AG08395 (cell line): ENCODE measurements around the gene CSF3.

Source experiments
- DNase-seq: peaks from one replicate; pipeline ENCODE4 v3.0.0; 2012; ENCODE audit warnings: mixed read lengths, low spot score

The CSF3 gene

GRCh38 chr17:40024901-40025300, 9.7 kb downstream of the CSF3 start:
- DNase-seq = no peak

GRCh38 chr17:40025559-40025958, 10.3 kb downstream of the CSF3 start:
- DNase-seq = no peak

DNA sequence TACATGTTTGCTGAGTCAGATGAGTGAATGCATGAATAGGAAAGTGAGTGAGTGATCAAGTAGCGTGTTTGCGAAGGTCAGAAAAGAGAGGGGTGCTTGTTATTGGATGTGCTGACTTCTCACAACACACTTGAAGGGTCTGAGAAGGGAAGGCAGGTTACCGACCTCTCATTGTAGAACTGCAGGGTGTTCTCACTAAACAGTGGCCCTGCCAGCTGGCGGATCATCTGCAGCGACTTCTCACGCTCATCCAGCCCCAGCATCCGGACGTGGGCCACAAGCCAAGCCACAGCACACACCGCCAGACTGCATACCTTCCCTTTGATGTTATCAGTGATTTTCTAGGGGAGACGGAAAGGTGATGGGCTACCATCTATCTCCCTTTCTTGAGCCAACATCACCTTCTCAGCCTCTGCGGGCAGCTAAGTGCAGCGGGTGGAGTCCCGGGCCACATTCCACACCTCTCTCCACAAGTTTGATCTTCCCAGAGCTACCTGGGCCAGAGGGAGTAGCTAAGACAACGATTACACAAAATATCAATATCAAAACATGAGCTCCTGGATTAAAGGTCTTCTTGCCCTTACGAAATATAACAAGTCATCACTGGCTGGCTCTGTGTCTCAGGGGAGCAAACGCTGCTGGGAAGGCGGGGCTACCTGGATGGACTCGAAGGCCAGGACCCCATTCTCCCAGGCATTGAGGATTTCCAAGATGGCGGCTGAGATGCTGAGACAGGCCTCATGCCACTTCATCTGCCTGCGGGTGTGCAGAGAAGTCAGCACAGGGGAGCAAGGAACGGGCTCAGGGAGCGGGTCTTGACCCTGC, 11.0 kb downstream of the CSF3 start:
- DNase-seq = no peak

GRCh38 chr17:40026816-40027613, 11.8 kb downstream of the CSF3 start:
- peak; percentile 87 for DNase-seq

DNA sequence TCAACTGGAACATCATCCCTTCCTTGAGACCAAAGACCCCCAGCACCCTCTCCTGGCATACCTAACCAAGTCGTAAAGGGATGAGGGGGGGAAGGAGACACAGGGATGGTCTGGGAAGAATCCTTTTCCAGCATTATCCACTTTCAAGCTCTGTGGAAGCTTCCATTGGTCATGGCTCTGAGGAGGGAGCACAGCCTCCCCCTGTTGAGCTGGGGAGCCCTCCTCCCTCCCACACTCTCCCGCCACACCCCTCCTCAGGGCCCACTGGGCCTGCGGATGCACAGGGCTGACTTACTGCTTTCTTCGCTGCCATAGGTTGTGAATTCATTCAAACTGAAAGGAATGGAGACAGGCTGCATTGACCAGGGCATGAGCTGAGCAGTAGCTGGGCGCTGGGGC, 12.4 kb downstream of the CSF3 start:
- DNase-seq = no peak

GRCh38 chr17:40028595-40028994, 13.4 kb downstream of the CSF3 start:
- DNase-seq = no peak

DNA sequence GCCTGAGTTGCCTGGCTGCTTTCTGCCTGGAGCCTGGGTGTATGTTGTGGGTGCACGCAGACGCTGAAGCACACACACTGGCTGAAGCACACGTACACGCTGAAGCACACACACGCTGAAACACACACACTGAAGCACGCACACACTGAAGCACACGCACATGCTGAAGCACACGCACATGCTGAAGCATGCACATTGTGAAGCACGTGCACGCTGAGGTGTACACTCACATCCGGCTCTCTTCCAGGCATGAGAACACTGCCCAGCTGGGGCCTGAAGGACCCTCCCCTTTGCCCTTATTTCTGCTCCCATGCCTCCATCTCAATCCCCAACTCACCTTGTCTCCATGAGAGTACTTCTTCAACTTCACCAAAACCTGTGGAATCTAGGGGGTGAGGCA, 16.5 kb downstream of the CSF3 start:
- no peak for DNase-seq

GRCh38 chr17:40032322-40033320, 17.4 kb downstream of the CSF3 start:
- DNase-seq = no peak

GRCh38 chr17:40033339-40033738, 18.1 kb downstream of the CSF3 start:
- DNase-seq = no peak

DNA sequence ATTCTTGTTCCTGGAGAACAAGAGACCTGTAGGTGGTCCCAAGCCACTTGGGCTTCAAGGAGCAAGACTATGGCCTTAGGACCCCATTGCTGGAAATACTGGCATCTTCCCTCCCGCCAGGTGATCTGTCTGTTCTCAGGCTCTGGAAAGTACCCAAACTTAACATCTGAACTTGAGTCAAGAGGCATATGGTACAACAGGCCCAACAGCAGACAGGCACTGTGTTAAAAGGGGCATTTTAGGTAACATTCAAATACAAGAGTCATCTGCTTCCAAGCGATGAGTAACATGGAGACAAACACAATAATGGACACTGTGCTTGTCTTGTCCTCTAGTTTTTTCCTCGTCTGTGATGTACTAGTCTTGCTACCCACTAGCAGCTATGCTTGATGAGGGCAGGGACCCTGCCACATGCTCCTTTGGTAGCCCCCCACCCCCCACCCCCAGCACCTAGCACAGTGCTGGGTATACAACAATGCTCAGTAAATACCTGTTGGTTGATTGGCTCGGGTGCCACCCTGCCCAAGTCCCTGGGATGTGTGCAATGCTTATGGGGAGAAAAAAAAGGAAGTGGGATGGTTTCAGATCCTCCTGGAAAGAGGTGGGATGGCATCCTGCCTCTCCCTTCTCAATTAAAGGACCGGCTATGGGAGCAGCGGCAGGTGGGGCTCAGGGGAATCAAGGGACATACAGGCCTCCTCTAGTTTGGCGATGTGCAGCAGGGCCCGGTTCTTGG, 19.4 kb downstream of the CSF3 start:
- no peak for DNase-seq

DNA sequence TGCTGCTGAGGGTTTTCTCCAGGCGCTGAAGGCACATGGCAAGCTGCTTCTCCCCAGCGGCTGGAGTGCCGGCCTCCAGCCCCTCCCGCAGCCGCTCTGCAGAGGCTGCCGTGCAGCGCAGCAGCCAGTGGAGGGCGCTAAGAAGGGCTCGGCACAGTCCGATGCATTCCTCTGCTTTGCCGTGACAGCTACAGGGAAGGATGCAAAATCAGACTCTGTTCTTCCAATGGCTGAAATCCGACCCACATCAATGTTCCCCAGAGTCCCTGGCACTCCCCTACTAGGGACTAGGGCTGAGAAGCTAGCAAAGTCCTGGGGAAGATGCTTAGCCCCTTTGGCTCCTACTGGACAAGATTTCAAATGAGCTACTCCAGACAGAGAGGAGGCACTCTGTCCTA, 19.9 kb downstream of the CSF3 start:
- peak; percentile 64 for DNase-seq

DNA sequence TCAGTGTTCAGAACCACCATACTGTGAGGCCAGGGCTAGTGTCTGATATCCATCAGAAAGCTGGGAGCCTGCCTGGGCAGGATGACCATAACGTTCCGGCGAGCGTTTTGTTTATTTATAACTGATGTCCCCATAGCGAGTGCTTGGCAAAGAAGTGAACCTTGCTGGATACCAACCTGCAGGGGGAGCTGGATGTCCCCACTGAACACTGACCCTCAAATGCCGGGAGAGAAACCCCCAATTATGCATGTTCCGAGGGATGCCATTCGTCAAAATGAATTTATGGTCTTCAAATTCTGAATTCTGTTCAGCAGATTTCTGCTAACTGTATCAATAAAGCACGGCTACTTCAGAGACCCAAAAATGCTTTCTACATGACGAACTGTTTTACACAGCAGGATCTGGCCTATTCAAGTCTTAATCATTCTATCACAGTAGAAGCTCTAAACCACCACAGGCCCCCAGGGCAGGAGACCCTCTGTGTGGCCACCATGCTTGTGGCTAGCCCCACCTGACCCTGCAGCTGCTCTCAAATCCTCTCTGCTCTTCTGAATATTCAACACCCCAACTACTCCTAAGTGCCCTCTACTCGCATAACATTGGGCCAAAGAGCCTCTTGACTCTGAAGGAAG, 23.8 kb downstream of the CSF3 start:
- peak; percentile 92 for DNase-seq

- no peak for DNase-seq
These were observed 26.0 kb downstream of the CSF3 start for GRCh38 chr17:40041196-40041595.

DNA sequence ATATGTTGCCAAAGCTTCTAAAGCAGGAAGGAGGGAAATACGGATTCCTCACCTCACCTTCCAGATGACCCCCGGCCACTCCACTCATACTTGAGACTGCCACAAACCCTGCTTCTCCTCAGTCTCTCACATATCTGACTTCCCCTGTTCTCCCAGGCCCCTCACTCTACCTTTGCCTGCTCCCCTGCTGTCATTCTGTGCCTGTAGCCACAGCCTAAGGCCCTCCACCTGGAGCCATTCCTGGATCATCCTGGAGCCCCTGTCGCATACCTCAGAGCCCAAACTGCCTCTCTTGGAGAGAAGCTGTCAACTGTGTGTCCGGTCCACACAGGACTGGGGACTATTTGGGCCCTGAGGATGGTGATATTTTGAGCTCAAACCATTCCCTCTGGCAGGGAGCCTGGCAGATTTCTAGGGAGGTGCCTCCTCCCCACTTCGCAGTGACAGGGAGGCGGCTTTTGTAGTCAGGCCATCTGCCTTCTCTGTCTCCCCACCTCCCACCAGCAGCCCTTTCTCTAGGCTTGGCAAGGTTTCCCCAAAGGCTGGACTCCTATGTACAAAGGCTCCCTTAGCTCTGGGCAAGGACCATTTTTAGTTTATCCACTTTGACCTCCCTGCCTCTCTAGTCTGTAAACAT, 41.3 kb downstream of the CSF3 start:
- no peak for DNase-seq

GRCh38 chr17:40058186-40058784, 43.0 kb downstream of the CSF3 start:
- peak; percentile 44 for DNase-seq

GRCh38 chr17:40058865-40059264, 43.6 kb downstream of the CSF3 start:
- no peak for DNase-seq

GRCh38 chr17:40059729-40060475, 44.7 kb downstream of the CSF3 start:
- no peak for DNase-seq

DNA sequence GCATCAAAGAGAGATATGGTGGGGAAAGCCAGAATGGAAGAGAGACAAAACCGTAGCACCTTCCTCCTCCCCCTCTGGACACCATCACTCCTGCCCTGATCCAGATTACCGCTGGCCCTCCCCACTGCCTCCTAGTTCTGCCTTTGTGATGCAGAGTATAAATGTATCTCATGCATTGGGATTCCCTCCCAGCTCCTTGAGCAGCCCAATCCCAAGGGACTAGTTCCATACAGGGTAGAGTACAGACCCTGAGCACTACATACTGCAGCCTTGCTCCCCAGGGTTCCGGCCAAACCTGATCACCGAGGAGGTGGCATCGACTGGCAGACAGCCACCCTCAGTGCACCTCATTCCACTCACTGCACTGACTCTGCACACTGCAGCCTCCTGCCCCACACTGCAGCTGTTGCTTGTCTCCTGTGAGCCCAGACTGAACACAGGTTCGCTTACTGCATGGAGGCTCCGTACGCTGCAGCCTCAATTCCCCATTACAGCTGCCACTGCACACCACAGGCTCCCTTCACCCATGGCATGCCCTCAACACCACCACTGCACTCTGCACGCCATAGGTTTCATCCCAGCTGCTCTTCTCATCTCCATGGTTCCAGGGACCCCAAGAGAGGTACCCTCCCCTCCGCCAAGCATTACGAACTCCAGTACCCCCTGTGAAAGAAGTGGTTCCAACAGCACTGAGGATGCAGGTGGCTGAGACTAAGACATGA, 45.8 kb downstream of the CSF3 start:
- no peak for DNase-seq

GRCh38 chr17:40061609-40062038, 46.4 kb downstream of the CSF3 start:
- no peak for DNase-seq
